ENCODE data around the gene ONECUT1. TPM values are rescaled to one million over a fixed set of nuclear protein-coding genes. Genes with fewer than 3 reads are reported as not detected.

The ONECUT1 gene
- polyA plus RNA-seq, 3 donors: 0.08 to 0.23 TPM; not detected in 1

GRCh38 chr15:52737720-52738119, 52.4 kb downstream of the ONECUT1 start:
- DNase-seq (ENCODE audit: extremely low read depth in 1 of 11, low read depth in 9 of 11, low spot score in 4 of 11): no peak

GRCh38 chr15:52735231-52736089, 54.7 kb downstream of the ONECUT1 start:
- peak; percentile 36 to 78 (median 59) for DNase-seq (ENCODE audit: extremely low read depth in 1 of 11, low read depth in 9 of 11, low spot score in 4 of 11)

- no peak for DNase-seq (ENCODE audit: extremely low read depth in 1 of 11, low read depth in 9 of 11, low spot score in 4 of 11)
Observed at GRCh38 chr15:52734329-52734728, 55.8 kb downstream of the ONECUT1 start.

GRCh38 chr15:52733696-52734255, 56.4 kb downstream of the ONECUT1 start:
- no peak for DNase-seq (ENCODE audit: extremely low read depth in 1 of 11, low read depth in 9 of 11, low spot score in 4 of 11)

GRCh38 chr15:52733088-52733487, 57.0 kb downstream of the ONECUT1 start:
- DNase-seq (ENCODE audit: extremely low read depth in 1 of 11, low read depth in 9 of 11, low spot score in 4 of 11): no peak

GRCh38 chr15:52732551-52732950, 57.6 kb downstream of the ONECUT1 start:
- DNase-seq (ENCODE audit: extremely low read depth in 1 of 11, low read depth in 9 of 11, low spot score in 4 of 11): no peak

- DNase-seq (ENCODE audit: extremely low read depth in 1 of 11, low read depth in 9 of 11, low spot score in 4 of 11): no peak
Observed at GRCh38 chr15:52731732-52732470, 58.2 kb downstream of the ONECUT1 start.

- no peak for DNase-seq (ENCODE audit: extremely low read depth in 1 of 11, low read depth in 9 of 11, low spot score in 4 of 11)
Observed at GRCh38 chr15:52731004-52731403, 59.1 kb downstream of the ONECUT1 start.

GRCh38 chr15:52730594-52730993, 59.5 kb downstream of the ONECUT1 start:
- no peak for DNase-seq (ENCODE audit: extremely low read depth in 1 of 11, low read depth in 9 of 11, low spot score in 4 of 11)

- DNase-seq (ENCODE audit: extremely low read depth in 1 of 11, low read depth in 9 of 11, low spot score in 4 of 11): no peak
Observed at GRCh38 chr15:52730173-52730572, 60.0 kb downstream of the ONECUT1 start.

GRCh38 chr15:52728899-52729298, 61.2 kb downstream of the ONECUT1 start:
- no peak for DNase-seq (ENCODE audit: extremely low read depth in 1 of 11, low read depth in 9 of 11, low spot score in 4 of 11)

- DNase-seq (ENCODE audit: extremely low read depth in 1 of 11, low read depth in 9 of 11, low spot score in 4 of 11): no peak
Observed at GRCh38 chr15:52727815-52728214, 62.3 kb downstream of the ONECUT1 start.

- no peak for DNase-seq (ENCODE audit: extremely low read depth in 1 of 11, low read depth in 9 of 11, low spot score in 4 of 11)
Observed at GRCh38 chr15:52726195-52726594, 63.9 kb downstream of the ONECUT1 start.

- DNase-seq (ENCODE audit: extremely low read depth in 1 of 11, low read depth in 9 of 11, low spot score in 4 of 11): no peak
Observed at GRCh38 chr15:52718551-52718950, 71.6 kb downstream of the ONECUT1 start.

- DNase-seq (ENCODE audit: extremely low read depth in 1 of 11, low read depth in 9 of 11, low spot score in 4 of 11): no peak
Observed at GRCh38 chr15:52717924-52718323, 72.2 kb downstream of the ONECUT1 start.

- no peak for DNase-seq (ENCODE audit: extremely low read depth in 1 of 11, low read depth in 9 of 11, low spot score in 4 of 11)
Observed at GRCh38 chr15:52717481-52717880, 72.7 kb downstream of the ONECUT1 start.

- peak in 5 of 11 donors; percentile 5 to 35 (median 19) for DNase-seq (ENCODE audit: extremely low read depth in 1 of 11, low read depth in 9 of 11, low spot score in 4 of 11)
Observed at GRCh38 chr15:52716536-52716935, 73.6 kb downstream of the ONECUT1 start.

- DNase-seq (ENCODE audit: extremely low read depth in 1 of 11, low read depth in 9 of 11, low spot score in 4 of 11): no peak
Observed at GRCh38 chr15:52715411-52715810, 74.7 kb downstream of the ONECUT1 start.

GRCh38 chr15:52714968-52715367, 75.2 kb downstream of the ONECUT1 start:
- no peak for DNase-seq (ENCODE audit: extremely low read depth in 1 of 11, low read depth in 9 of 11, low spot score in 4 of 11)
